K562 (cell line): ENCODE data around the gene CDAN1. TPM values are rescaled to one million over a fixed set of nuclear protein-coding genes. Genes with fewer than 3 reads are reported as not detected.

Experiments
- CTBP1 ChIP-seq: fragments of 450-650 bp; IDR thresholded peaks from 2 replicates; pipeline ENCODE4 v1.6.1; 2016; ENCODE audit warnings: borderline replicate concordance
- EWSR1 ChIP-seq: fragments of 450-650 bp; IDR thresholded peaks from 2 replicates; pipeline ENCODE4 v1.6.1; 2018; ENCODE audit warnings: borderline replicate concordance, mild to moderate bottlenecking, low read depth, moderate library complexity; ENCODE audit not compliant: partially characterized antibody
- EZH2 ChIP-seq: IDR thresholded peaks from 2 replicates; pipeline ENCODE4 v1.6.1; 2012; ENCODE audit warnings: low read depth, mild to moderate bottlenecking, inconsistent platforms, low read length, borderline replicate concordance
- FOXJ3 ChIP-seq: sonication (generic); formaldehyde crosslinking; IDR thresholded peaks from 2 replicates; pipeline ENCODE4 v1.4.0; 2020; ENCODE audit warnings: mild to moderate bottlenecking, missing genetic modification reagents
- HDAC3 ChIP-seq: fragments of 450-650 bp; IDR thresholded peaks from 2 replicates; pipeline ENCODE4 v1.6.1; 2018; ENCODE audit warnings: borderline replicate concordance, mild to moderate bottlenecking, moderate library complexity; ENCODE audit not compliant: partially characterized antibody
- HDAC8 ChIP-seq: fragments of 450-650 bp; IDR thresholded peaks from 2 replicates; pipeline ENCODE4 v1.6.1; 2016; ENCODE audit warnings: mild to moderate bottlenecking, missing genetic modification characterization, moderate library complexity, missing compliant biosample characterization
- HDGF ChIP-seq: fragments of 450-650 bp; IDR thresholded peaks from 2 replicates; pipeline ENCODE4 v1.6.1; 2016
- KLF10 ChIP-seq: fragments of 250-450 bp; sonication (Bioruptor Pico); IDR thresholded peaks from 2 replicates; pipeline ENCODE4 v1.6.1; 2021; ENCODE audit warnings: matching md5 sums
- MGA ChIP-seq: fragments of 450-650 bp; IDR thresholded peaks from 2 replicates; pipeline ENCODE4 v1.6.1; 2016; ENCODE audit warnings: mild to moderate bottlenecking, moderate library complexity
- NFIX ChIP-seq: fragments of 250-450 bp; sonication (Bioruptor Pico); IDR thresholded peaks from 2 replicates; pipeline ENCODE4 v1.4.0; 2020; ENCODE audit warnings: low read depth, mild to moderate bottlenecking, moderate library complexity
- PPARD ChIP-seq: fragments of 250-450 bp; sonication (Bioruptor Pico); IDR thresholded peaks from 2 replicates; pipeline ENCODE4 v1.8.0; 2022; ENCODE audit warnings: inconsistent platforms, mild to moderate bottlenecking, moderate library complexity
- RAD21 ChIP-seq, 2 experiments: fragments of 250-450 bp in 1 of 2; fragments of 450-650 bp in 1 of 2; sonication (Bioruptor Pico) in 1 of 2; formaldehyde crosslinking in 1 of 2; IDR thresholded peaks in 1 of 2; conservative IDR thresholded peaks in 1 of 2; 2 replicates each; pipeline versions ENCODE4 v1.4.0 to v1.8.0; 2020 to 2022; ENCODE audit warnings: mild to moderate bottlenecking in 2 of 2, moderate library complexity in 1 of 2
- RHOXF2B ChIP-seq: fragments of 250-450 bp; sonication (Bioruptor Pico); conservative IDR thresholded peaks from 2 replicates; pipeline ENCODE4 v1.5.1; 2021
- RNF2 ChIP-seq: sonication (generic); IDR thresholded peaks from 2 replicates; pipeline ENCODE4 v1.6.1; 2016
- SLC30A9 ChIP-seq: fragments of 250-450 bp; sonication (Bioruptor Pico); IDR thresholded peaks from 2 replicates; pipeline ENCODE4 v1.8.0; 2022; ENCODE audit warnings: mild to moderate bottlenecking, moderate library complexity
- ZFPM2 ChIP-seq: fragments of 250-450 bp; sonication (Bioruptor Pico); IDR thresholded peaks from 2 replicates; pipeline ENCODE4 v1.5.1; 2022; ENCODE audit warnings: mild to moderate bottlenecking
- ZNF583 ChIP-seq: fragments of 250-450 bp; sonication (Bioruptor Pico); IDR thresholded peaks from 2 replicates; pipeline ENCODE4 v1.4.0; 2020
- polyA plus RNA-seq, 8 experiments: library from polyadenylated mRNA; depleted of rRNA in 4 of 8; stranded (reverse) in 5 of 8; unstranded in 3 of 8; fragments of >200 nt; fragmentation: Nextera tagmentation in 2 of 8; fragmentation: Illumina TruSeq in 1 of 8; extraction: Ambion mirVana in 2 of 8; extraction: Trizol in 1 of 8; gene quantifications; 2 replicates each; pipeline versions ENCODE4 v1.2.1 to v1.2.3, GENCODE V29; 2011 to 2014; ENCODE audit warnings: inconsistent platforms in 1 of 8, missing spikeins in 1 of 8
- total RNA-seq, 7 experiments: library from RNA; depleted of rRNA in 6 of 7; stranded (reverse); fragments of >200 nt in 6 of 7; fragmentation: Illumina TruSeq in 2 of 7; extraction: Trizol in 2 of 7; gene quantifications; 2 replicates each; pipeline versions ENCODE4 v1.2.1 to v1.2.3, GENCODE V29; 2011 to 2021; ENCODE audit warnings: low replicate concordance in 1 of 7
- TF ChIP-seq, protein P1 (sequence below): fragments of 450-650 bp; formaldehyde crosslinking; IDR thresholded peaks from 2 replicates; pipeline ENCODE4 v1.4.0; 2020; ENCODE audit warnings: mild to moderate bottlenecking

Gene CDAN1
- total and polyA plus RNA-seq, 9 of the 15 experiments (the other 6 are each of a cell fraction or from before 2014, with no cell fraction given): 1.6 to 34.4 (median 13.8) TPM

DNA sequence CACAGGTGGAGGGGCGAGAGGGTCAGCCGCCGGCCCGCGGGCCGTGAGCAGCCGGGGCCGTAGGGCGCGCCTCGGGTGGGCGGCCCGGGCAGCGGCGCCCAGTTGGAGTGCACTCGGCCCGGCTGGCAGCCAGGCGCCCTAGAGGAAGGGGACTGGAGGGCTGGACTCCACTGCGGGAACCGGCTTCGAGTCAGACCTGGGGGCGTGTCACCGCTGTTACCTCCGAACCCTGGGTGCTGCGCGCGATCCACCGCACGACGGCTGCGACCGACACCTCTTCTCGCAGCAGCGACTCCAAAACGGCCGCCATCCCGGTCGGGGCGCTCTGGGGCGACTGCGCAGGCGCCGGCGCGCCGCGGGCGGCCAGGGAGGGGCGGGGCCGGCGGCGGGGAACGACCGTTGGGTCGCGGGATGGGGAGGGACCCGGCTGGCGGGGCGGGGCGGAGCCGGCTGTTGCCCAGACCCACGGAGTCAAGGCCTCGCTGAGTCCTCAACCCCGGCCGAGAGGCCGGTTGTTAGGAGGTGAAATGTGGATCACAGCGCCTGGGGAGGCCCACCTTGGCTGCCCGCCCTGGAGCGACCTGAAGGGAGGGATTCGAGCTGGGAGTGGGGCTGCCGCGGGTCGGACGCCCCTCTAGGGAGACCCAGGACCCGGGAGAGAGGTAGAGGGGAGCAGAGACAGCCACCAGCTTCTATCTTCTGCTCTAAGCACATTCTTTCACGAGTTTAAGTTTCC is at the start of gene CDAN1 (continued):
- TF ChIP-seq MGA (no peak), SLC30A9 (no peak), PPARD (CRISPR knock-in tag) (no peak), ZNF583 (CRISPR knock-in tag) (no peak), HDGF (no peak), EWSR1 (no peak), EZH2 (no peak), NFIX (CRISPR knock-in tag) (no peak), RNF2 (no peak), HDAC3 (no peak), RAD21 (CRISPR knock-in tag; conservative IDR thresholded peaks at IDR 0.05 in 1 of 2, IDR thresholded peaks at IDR 0.05 in 1 of 2) (no peak; a peak in 1 of 4 replicates), HDAC8 (tag) (no peak), FOXJ3 (CRISPR knock-in tag) (no peak), KLF10 (CRISPR knock-in tag) (no peak), ZFPM2 (CRISPR knock-in tag) (no peak), RHOXF2B (CRISPR knock-in tag) (no peak), CTBP1 (peak; percentile 59; the same call in 1 of the 2 replicates)
- TF ChIP-seq, protein P1, sequence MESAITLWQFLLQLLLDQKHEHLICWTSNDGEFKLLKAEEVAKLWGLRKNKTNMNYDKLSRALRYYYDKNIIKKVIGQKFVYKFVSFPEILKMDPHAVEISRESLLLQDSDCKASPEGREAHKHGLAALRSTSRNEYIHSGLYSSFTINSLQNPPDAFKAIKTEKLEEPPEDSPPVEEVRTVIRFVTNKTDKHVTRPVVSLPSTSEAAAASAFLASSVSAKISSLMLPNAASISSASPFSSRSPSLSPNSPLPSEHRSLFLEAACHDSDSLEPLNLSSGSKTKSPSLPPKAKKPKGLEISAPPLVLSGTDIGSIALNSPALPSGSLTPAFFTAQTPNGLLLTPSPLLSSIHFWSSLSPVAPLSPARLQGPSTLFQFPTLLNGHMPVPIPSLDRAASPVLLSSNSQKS (CRISPR knock-in tag): no peak
